NCI-H128 (cell line): ENCODE data around the gene E2F1.

Experiments
- DNase-seq: peaks from one replicate; lab custom pipeline; 2025; ENCODE audit not compliant: unreplicated experiment; lab: John Stamatoyannopoulos, UW

Gene E2F1, protein sequence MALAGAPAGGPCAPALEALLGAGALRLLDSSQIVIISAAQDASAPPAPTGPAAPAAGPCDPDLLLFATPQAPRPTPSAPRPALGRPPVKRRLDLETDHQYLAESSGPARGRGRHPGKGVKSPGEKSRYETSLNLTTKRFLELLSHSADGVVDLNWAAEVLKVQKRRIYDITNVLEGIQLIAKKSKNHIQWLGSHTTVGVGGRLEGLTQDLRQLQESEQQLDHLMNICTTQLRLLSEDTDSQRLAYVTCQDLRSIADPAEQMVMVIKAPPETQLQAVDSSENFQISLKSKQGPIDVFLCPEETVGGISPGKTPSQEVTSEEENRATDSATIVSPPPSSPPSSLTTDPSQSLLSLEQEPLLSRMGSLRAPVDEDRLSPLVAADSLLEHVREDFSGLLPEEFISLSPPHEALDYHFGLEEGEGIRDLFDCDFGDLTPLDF

GRCh38 chr20:33686100-33686983 lies at the start of gene E2F1:
Gene E2F1 (minus strand): TSS chr20:33686385. CDS start chr20:33686264, 121 bp downstream.
- DNase-seq: peak; percentile 88

GRCh38 chr20:33733654-33734576 lies 47.7 kb upstream of the E2F1 start:
- DNase-seq: no peak

DNA sequence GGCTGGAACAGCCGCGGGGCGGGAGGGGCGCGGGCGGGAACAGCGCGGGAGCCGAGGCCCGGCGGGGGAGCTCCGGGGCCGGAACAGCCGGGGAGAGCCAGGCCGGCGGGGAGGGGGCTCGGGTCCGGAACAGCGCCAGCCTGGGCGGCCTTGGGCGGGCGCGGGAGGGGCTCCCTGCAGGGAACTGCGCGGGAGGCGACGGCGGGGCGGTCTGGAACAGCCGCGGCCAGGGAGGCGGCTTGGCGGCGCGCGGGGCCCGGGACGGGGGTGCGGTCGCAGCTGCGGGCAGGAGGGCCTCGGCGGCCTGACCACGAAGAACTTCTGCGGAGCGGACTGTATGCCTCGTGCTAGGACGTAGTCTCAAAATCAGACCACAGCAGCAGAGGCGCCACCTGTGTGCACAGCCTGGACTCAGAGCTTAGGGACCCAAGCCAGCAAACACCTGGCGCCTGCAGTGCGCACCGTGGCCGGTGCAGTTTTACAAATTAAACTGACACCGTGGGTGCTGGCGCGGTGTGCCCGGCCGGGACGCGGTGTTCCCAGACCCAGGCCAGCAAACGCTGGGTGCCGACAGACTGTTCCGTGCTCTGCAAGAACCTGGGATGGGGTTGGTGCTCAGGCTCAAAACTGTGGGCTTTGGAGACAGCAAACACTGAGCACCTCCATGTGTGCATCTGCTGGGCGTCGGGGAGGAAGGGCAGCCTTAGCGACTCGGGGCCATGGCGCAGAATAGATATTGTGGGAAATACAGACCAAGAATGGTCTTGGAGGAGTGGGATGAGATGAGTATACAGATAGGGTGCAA lies 46.2 kb upstream of the E2F1 start:
- peak; percentile 93 for DNase-seq

- DNase-seq: peak; percentile 93
These were observed 45.5 kb upstream of the E2F1 start, which contains the start of gene ZNF341 for GRCh38 chr20:33731693-33732165. Gene ZNF341 (plus strand): TSS chr20:33731996. CDS start chr20:33732022, 26 bp downstream.

- DNase-seq: no peak
These were observed 44.9 kb upstream of the E2F1 start for GRCh38 chr20:33730946-33731692.

DNA sequence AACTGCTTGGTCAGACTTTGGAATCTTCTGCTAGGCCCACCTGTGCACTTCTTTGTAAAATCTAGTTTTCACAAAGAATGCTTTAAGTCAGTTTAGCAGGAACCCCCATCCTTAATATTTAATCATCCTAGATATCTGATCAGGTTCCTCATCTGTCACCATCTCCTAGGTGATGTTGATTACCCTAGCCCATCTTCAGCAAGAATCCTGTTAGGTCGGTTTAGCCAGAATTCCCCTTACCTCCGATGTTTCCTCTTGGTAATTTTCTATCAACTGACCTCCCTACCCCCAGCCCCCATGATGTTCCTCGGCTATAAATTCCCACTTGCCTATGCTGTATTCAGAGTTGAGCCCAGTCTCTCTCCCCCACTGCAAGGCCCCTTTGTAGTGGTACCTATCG lies 42.9 kb upstream of the E2F1 start:
- DNase-seq: no peak

DNA sequence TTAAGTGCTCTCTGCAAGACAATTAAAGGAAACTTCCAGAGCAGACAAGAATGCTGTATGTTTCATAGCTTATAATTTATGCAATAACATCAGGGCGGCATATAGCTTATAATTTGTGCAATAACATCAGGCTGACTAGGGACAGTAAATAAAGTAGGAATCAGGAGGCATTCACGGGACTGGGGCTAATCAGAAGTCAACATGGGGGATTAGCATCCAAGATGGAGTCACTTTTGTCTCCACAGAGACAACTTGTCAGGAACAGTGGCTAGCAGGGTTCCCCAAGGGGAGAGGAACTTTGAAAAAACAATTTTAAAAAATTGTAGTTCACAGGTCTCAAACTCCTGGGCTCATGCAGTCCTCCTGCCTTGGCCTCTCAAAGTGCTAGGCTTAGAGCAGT lies 42.3 kb upstream of the E2F1 start:
- no peak for DNase-seq

DNA sequence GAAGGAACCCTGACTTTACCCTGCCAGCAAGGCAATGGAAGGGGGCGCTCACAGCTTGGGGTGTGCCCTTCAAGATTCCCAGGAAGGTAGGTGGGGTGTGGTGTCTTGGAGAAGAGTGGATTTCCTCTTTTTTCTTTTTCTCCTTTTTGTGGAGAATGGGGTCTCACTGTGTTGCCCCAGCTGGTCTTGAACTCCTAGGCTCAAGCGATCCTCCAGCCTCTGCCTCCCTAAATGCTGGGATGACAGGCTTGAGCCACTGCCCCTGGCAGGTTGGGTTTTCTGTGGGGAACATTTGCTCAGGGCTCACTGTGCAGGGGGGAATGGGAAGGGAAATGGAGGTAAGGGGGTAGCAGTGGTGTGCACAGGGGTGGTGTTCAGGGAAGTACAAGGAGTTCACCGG lies 41.6 kb upstream of the E2F1 start:
- DNase-seq: no peak

- no peak for DNase-seq
These were observed 40.9 kb upstream of the E2F1 start for GRCh38 chr20:33727115-33727479.

- DNase-seq: no peak
These were observed 39.6 kb upstream of the E2F1 start for GRCh38 chr20:33725607-33726264.

GRCh38 chr20:33724439-33725094 lies 38.4 kb upstream of the E2F1 start:
- DNase-seq: no peak

GRCh38 chr20:33721391-33722140 lies 35.4 kb upstream of the E2F1 start:
- DNase-seq: no peak

DNA sequence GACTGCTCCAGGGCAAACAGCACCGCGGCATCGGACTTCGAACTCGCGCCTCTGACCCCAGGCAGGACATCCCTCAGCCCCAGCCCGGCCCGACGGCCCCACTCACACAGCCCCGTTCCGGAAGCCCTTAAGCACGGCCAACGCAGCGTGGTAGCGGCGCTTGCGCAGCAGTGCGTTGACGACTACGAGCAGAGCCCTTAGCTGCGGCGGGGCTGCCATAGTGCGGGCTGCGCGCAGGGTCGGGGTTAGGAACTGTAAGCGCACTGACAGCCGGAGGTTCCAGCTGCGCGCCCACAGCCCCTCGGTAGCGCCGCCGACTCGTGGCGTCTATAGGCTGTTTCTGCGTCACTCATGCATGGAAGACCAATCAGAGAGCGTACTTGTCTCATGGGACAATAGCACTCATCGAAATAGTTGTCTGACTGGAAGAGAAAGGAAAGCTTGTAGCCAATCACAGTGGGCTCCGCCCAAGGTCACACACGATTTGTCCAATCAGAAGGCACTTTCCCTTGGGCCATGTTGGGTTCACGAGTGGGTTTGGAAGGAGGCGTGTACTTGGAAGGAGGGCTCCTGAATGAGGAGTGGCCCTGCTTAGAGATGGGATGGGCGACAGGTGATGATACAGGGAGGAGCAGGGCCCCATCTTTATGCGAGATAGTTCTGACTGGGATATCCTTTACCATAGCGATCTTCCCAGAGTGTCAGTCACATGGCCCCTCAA lies 34.0 kb upstream of the E2F1 start, which contains the start of gene PXMP4:
Gene PXMP4 (minus strand): TSS at position 322 of the 721 bp plus-strand sequence. CDS start 103 bp downstream, at position 219.
- peak; percentile 91 for DNase-seq

DNA sequence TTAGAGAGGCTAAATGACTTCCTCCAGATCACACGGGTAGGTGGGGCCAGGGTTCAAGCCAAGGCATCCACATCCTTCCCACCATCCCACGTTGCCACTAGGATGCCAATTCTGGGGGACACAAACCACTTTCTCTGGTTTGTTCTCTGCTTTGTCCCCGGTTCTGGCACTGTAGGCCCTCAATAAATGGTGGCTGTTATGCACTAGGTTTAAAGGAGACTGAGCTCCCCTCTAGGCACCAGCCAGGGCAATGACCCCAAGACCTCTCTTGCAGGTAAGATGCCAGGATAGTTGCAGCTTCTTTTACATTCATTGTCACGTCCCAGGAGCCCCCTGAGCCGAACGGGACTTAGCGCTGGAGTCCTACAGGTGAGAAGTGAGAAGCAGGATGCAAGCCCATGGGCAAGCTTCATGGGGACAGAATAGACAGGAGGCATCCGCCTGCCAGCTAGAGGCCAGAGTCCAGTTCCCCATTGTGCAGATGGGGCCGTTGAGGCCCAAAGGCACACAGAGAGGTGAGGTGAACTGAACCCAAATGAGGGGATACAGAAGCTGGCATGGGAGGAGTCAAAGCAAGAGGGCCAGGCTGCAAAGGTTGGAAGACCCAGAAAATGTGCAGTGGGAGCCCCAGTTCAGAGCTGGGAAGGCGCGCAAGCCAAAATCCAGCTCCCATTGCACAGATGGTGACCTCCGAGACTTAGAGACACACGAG lies 33.2 kb upstream of the E2F1 start:
- DNase-seq: no peak

- no peak for DNase-seq
These were observed 30.3 kb upstream of the E2F1 start for GRCh38 chr20:33716498-33716897.

DNA sequence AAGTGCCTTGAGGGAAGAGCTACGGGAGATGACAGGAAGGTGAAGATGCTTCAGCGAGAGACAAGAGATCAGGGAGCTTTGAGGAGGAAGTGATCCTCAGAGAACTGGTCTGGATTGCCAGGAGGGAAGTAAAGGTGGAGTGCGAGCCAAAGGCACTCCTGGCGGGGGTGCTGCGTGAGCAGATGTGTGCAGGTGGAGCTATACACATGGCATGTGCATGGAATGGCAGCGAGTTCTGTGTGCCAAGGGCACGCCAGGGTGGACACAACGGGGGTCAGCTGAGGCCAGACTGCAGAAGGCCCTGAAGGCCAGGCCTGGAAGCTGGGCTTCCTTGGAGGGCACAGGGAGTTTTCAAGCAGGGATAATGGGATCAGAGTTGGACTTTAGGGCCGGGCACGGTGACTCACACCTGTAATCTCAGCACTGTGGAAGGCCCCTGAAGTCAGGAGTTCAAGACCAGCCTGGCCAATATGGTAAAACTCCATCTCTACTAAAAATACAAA lies 27.7 kb upstream of the E2F1 start:
- no peak for DNase-seq
